Epithelial cell of proximal tubule (primary cell): ENCODE data around the gene COG1. TPM values are rescaled to one million over a fixed set of nuclear protein-coding genes. Genes with fewer than 3 reads are reported as not detected.

Experiments
- DNase-seq: peaks from one replicate; pipeline ENCODE4 v3.0.0-alpha.2; 2011; ENCODE audit warnings: low read depth
- H3K4me3 ChIP-seq: 2 replicates; pipeline ENCODE4 v1.5.1; 2011; ENCODE audit warnings: low read depth, mild to moderate bottlenecking, low read length
- CTCF ChIP-seq: conservative IDR thresholded peaks from 2 replicates; pipeline ENCODE4 v1.5.1; 2012; ENCODE audit warnings: low read depth, mild to moderate bottlenecking, low read length
- total RNA-seq: library from RNA; depleted of rRNA; stranded (reverse); fragments of >200 nt; gene quantifications from 2 replicates; pipeline ENCODE4 v1.2.3, GENCODE V29; 2015

The COG1 gene
- total RNA-seq, 1 donor from 2014 or later, result 11.6 TPM

DNA sequence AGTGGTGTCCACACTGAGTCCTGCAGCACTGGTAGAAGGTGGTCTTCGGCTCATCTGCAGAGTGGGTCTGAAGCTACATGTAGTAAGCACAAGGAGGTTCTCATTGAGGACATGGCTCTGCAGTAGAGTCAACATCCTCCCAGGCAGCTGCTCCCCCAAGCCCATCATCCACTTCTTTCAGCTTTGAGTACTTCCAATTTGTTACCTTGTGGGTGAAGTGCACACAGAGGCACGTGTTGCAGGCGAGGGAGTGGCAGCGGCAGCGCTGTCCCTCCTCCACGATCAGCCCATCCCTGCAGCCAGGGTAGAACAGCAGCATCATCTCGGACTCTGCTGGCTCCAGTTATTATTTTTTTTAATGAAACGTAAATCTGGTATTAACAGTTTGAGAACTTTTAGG is 29.8 kb upstream of the COG1 start:
- DNase-seq, result no peak
- no peak overlapping the region for H3K4me3 ChIP-seq

GRCh38 chr17:73165616-73166404 is 27.0 kb upstream of the COG1 start:
- H3K4me3 ChIP-seq, result peak overlapping the region; percentile 50
- no peak for DNase-seq
- no peak for TF ChIP-seq CTCF

More for the DNA sequence above, 29.8 kb upstream of the COG1 start:
- TF ChIP-seq CTCF, result no peak

DNA sequence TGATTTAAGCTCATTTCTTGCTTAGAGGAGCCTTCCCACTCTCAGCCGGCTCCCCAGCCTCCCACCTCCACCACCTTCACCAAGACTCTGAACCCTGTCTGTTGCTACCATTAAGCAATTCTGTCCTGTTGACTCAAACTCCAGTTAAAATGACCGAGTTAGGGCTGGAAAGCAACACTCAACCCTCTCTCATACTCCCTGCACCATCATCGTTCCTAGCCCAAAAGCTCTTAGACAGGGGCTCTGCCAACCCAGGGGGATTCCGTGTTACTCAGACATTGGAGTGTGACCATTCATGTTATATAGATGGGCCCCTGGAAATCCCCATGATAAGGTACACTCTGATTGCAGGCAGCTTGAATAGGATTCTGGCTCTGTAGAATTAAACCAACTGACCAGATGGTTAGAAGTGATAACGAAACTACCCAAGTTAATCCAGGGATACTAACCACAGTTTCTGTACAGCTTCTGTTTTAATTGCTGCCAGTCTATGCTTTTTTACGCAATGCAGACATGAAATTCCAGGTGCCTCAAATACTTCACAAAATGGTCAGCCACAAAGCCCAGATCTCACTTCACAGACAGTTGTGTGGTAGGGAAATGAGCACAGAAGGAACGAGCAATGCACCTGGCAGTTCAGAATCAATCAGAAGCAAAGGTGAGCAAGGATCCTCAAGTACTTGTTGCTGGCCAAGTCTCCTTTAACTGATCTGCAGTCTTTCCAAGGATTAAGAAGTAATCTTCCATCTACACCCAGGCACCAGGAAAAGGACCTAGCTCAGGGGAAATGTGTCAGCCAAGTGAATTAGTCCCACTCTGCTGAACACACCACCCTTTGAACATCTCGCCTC is 25.9 kb upstream of the COG1 start:
- no peak for DNase-seq
- TF ChIP-seq CTCF, result no peak
- H3K4me3 ChIP-seq, result peak overlapping the region; percentile 50

DNA sequence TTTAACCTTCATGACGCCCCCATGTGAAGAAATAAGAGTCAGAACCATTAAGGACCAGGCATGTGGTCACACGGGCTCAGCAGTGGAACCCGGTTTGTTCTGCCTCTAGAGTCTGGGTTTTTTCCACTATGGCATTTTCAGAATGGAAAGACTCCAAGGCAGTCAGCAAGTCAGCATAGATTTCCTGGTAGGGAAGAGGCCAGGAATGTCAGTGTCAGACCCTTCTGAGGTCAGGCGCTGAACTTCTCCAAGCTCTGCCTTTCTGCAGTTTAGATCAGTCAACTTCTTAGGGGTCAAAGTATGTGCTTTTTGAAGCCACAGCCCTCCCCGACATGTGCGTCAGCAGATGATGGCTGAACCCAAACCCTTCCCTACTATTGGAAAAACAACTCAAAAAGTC is 24.2 kb upstream of the COG1 start:
- no peak overlapping the region for H3K4me3 ChIP-seq
- no peak for DNase-seq
- TF ChIP-seq CTCF, result no peak

DNA sequence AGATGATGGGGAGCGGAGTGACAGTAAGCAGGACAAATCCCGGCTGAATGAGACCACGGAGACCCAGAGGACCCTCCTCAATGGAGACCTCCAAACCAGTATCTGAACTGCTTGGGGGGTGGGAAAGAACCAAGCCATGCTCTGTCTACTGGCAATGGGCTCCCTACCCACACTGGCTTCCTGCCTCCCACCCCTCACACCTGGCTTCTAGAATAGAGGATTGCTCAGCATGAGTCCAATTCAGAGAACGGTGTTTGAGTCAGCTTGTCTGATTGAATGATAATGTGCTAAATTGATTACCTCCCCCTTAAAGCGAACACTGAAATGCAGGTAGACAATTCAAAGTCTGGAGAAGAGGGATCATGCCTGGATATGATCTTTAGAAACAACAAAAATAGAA is 22.5 kb upstream of the COG1 start:
- no peak overlapping the region for H3K4me3 ChIP-seq

GRCh38 chr17:73172252-73172651 is 20.6 kb upstream of the COG1 start:
- H3K4me3 ChIP-seq, result no peak overlapping the region
- TF ChIP-seq CTCF, result no peak

More for the DNA sequence above, 22.5 kb upstream of the COG1 start:
- DNase-seq, result no peak
- no peak for TF ChIP-seq CTCF

More at GRCh38 chr17:73172252-73172651, 20.6 kb upstream of the COG1 start:
- DNase-seq, result no peak
